Cardiac muscle cell (in vitro differentiated cells and primary cell): ENCODE measurements around the gene KLF12. TPM values are rescaled to one million over a fixed set of nuclear protein-coding genes. Genes with fewer than 3 reads are reported as not detected.

Experiments used
- DNase-seq, 2 donors: peaks; one replicate each; pipeline versions ENCODE4 v3.0.0 to v3.0.0-alpha.2; 2010 to 2017; ENCODE audit warnings: low read depth in 1 of 2, low spot score in 1 of 2
- H3K27ac ChIP-seq: fragments of 200-600 bp; sonication (generic); 2 replicates; pipeline ENCODE4 v1.5.1; 2016
- H3K27me3 ChIP-seq: fragments of 200-600 bp; sonication (generic); 2 replicates; pipeline ENCODE4 v1.6.0; 2016; ENCODE audit warnings: control low read depth
- H3K36me3 ChIP-seq: fragments of 200-600 bp; sonication (generic); 2 replicates; pipeline ENCODE4 v1.5.1; 2016; ENCODE audit warnings: control low read depth
- H3K4me1 ChIP-seq: fragments of 200-600 bp; sonication (generic); 2 replicates; pipeline ENCODE4 v1.8.1; 2017; ENCODE audit warnings: low read depth, mild to moderate bottlenecking, mixed run types
- H3K4me3 ChIP-seq: fragments of 200-600 bp; sonication (generic); 2 replicates; pipeline ENCODE4 v1.5.1; 2016; ENCODE audit warnings: mild to moderate bottlenecking
- H3K9me3 ChIP-seq: fragments of 200-600 bp; sonication (generic); 2 replicates; pipeline ENCODE4 v1.5.1; 2017; ENCODE audit warnings: low read depth, mild to moderate bottlenecking, control low read depth
- CTCF ChIP-seq: IDR thresholded peaks from 2 replicates; pipeline ENCODE4 v1.5.1; 2012; ENCODE audit warnings: low read depth, mild to moderate bottlenecking, low read length
- polyA plus RNA-seq: library from polyadenylated mRNA; unstranded; fragments of >200 nt; fragmentation: Nextera tagmentation; extraction: Ambion mirVana; gene quantifications from 2 replicates; pipeline ENCODE4 v1.2.1, GENCODE V29; 2016
- total RNA-seq: library from RNA; depleted of rRNA; stranded (reverse); fragments of >200 nt; gene quantifications from 2 replicates; pipeline ENCODE4 v1.2.3, GENCODE V29; 2016

The KLF12 gene
- total and polyA plus RNA-seq, 2 experiments from 2014 or later, result 6.4 to 17.8 TPM

- no peaks in the 10 kb centered on the region for H3K36me3 ChIP-seq
- no peak for DNase-seq
- H3K4me3 ChIP-seq, result no peak overlapping the region
- H3K4me1 ChIP-seq, result peaks cover 9% of the 10 kb centered on the region
- H3K9me3 ChIP-seq, result no peaks in the 10 kb centered on the region
- no peak overlapping the region for H3K27ac ChIP-seq
- TF ChIP-seq CTCF, result no peak
- H3K27me3 ChIP-seq, result no peaks in the 10 kb centered on the region
Measured at GRCh38 chr13:74169676-74170075, 35.5 kb upstream of the KLF12 start.

DNA sequence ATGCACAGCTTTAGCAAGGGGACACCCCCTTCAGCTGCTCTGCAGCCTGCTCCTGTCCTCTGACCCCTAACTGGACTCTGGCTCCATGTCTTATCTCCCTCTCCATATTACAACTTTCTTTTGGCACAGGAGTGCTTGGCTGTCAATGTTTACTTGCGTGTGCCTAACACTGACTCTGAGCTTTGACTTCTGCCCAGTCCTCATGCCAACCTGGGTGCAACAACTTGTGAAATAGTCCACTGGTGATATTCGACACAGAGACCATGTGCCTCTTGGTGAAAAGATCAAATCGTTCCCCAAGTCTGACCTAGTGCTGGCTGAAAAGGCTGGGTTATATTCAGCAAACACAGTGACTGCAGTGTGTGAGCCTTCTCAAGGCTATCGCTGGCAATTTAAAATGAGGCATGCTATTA lies 34.1 kb upstream of the KLF12 start:
- no peak for DNase-seq
- no peak overlapping the region for H3K4me3 ChIP-seq
- no peak for TF ChIP-seq CTCF

GRCh38 chr13:74166261-74167004 lies 32.2 kb upstream of the KLF12 start:
- no peak for TF ChIP-seq CTCF
- no peak for DNase-seq
- no peak overlapping the region for H3K4me3 ChIP-seq

More for the DNA sequence above, 34.1 kb upstream of the KLF12 start:
- Histone ChIP-seq H3K4me1 (peaks cover 9% of the 10 kb centered on the region), H3K9me3 (no peaks in the 10 kb centered on the region), H3K36me3 (no peaks in the 10 kb centered on the region), H3K27ac (no peak overlapping the region), H3K27me3 (no peaks in the 10 kb centered on the region)

GRCh38 chr13:74162782-74163181 lies 28.6 kb upstream of the KLF12 start:
- no peaks in the 10 kb centered on the region for H3K27me3 ChIP-seq
- no peaks in the 10 kb centered on the region for H3K36me3 ChIP-seq
- H3K9me3 ChIP-seq, result no peaks in the 10 kb centered on the region
- TF ChIP-seq CTCF, result no peak
- H3K4me1 ChIP-seq, result no peaks in the 10 kb centered on the region
- no peak overlapping the region for H3K4me3 ChIP-seq
- DNase-seq, result no peak
- H3K27ac ChIP-seq, result no peak overlapping the region

More at GRCh38 chr13:74166261-74167004, 32.2 kb upstream of the KLF12 start:
- no peaks in the 10 kb centered on the region for H3K9me3 ChIP-seq
- no peaks in the 10 kb centered on the region for H3K36me3 ChIP-seq
- no peak overlapping the region for H3K27ac ChIP-seq
- no peaks in the 10 kb centered on the region for H3K27me3 ChIP-seq
- peaks cover 9% of the 10 kb centered on the region for H3K4me1 ChIP-seq

DNA sequence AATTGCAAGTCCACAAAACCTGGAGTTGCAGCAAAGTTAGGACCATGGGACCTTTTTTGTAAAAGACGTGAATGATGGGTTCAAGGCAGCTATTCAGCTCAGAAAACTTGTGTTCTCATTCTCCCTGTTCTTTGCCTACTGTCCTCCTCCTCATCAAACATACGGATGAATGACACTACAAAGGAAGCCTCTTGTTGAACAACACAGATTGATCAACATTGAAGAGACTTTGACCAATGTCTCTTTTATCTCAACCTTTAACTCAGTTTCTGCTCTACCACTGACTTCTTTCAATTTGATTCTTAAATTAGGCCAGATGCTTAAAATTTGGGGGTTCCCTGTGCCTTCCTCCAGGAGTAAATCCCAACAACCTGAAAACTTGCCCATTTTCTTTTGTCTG lies 27.9 kb upstream of the KLF12 start:
- Histone ChIP-seq H3K36me3 (no peaks in the 10 kb centered on the region), H3K9me3 (no peaks in the 10 kb centered on the region), H3K4me3 (no peak overlapping the region), H3K27me3 (no peaks in the 10 kb centered on the region), H3K27ac (no peak overlapping the region), H3K4me1 (no peaks in the 10 kb centered on the region)
- no peak for DNase-seq
- TF ChIP-seq CTCF, result no peak
